GM10847 (cell line): ENCODE data around the gene CNTN1.

Experiments
- POLR2A ChIP-seq: IDR thresholded peaks from 2 replicates; pipeline ENCODE4 v1.6.1; 2011; ENCODE audit not compliant: insufficient read length; ENCODE audit errors: extremely low read depth

The CNTN1 gene

DNA sequence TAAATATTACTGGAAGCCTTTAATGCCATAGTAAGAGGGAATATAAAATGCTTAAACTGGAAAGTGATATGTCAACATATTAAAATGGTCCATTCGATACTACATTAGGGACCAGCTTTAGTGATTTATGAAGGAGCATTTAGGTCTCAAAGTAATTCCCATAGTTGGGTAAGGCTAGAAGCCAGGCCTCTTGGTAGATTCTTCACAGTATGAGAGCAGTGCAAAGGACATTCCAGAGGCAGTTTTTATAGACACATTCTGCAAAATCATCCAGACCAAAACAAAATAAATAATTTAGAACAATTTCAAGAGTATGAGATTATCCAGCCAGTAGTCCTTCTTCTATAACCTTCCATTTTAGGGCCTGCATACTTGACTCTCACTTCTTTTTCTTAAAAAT lies 353.3 kb downstream of the CNTN1 start:
- TF ChIP-seq POLR2A = no peak

DNA sequence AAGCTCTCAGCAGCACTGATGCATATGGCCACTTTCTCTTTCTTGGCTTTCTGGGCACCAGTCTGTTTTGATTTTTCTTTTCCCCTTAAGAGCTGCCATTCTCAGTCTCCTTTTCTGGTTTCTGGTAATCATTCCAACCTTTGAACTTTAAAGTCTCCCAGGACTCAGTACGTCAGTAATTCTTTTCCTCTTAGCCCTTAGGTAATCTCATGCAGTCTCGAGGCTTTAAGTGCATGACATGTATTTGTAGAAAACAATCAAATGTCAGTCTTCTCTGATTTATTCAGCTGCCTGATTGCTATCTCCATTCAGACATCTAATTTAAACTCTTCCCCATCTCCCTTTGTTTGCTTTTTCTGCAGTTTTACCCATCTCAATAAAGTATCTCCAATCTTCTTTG lies 356.8 kb downstream of the CNTN1 start:
- TF ChIP-seq POLR2A = no peak

DNA sequence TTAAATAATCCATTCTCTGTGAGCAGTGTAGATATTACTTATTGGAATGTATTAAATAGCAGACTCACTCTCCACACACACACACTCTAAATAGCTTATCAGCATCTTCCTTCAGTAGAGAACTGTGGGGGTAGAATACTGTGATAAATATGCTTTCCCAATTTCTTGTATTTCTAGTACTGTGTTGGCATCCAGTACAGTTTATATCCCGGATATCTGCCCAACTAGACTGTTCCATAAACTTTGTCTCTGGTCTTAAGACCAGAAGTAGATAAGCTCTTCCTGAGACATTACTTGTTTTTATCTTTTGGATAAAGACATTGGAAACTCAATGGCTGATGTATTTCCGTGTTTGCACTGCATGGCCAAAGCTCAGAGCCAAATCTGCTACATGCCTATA lies 359.7 kb downstream of the CNTN1 start:
- no peak for TF ChIP-seq POLR2A

DNA sequence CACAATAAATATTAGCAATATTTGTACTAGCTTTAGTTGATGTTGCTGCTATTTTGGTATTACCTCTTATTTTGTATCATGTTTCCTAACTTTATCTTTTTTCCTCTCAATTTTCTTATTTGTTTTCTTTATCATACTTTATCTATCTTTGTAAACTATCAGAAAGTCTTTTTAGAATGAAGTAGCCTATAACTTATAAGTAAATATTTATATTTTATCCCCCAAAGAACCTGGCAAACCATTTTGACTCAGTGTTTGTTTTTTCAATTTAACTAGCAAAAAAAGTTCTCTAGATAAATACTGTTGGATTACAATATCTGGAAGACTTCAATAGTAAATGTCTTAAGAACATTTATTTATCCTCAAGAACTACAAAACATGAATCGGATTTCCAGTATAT lies 360.2 kb downstream of the CNTN1 start:
- TF ChIP-seq POLR2A = no peak

DNA sequence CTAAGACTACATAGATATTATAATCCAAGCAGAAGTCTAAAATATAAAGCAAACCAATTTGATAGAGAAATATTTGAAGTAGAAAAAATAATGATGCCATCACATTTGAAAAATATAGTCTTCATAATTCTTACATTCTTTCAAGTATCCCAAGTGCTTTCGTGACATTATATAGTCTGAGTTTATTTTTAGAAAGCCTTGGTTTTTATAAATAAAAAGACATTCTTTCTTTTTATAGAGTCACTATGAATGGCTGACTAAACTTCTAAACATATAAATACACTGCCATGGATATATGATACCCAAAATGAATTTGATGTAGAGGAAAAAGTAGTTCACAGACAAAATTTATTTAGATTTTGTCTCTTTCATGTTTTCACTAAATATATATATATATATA lies 360.8 kb downstream of the CNTN1 start:
- no peak for TF ChIP-seq POLR2A

DNA sequence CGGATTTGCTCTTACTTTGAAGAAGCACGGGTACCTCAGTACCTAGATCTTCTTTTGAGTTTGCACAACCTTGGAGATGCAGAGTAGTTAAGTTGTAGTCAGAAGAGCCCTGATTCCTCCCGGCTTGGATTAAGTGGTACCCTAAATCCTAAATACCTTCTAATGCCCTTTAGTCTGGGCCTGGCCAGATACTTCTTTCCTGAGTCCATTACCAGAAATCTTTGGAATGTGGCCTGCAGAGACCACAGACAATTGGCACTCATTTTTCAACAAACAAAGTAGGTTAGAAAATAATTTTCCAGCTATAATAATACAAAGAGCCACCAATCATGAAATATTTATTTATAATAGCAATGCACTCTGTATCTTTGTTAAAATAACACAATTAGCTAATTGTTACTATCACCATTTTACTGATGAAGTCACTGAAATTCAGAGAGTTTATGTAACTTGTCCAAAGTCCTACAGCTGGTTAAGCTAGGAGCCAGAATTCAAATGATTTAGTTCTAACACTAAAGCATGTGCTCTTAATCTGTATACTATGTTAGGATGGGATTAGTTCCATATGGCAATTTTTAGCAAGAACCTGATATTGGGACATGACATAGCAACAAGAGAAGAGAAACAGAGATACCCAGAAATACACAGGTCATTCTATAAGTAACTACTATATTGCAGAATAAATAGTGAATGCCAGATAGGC lies 363.8 kb downstream of the CNTN1 start:
- TF ChIP-seq POLR2A = no peak

DNA sequence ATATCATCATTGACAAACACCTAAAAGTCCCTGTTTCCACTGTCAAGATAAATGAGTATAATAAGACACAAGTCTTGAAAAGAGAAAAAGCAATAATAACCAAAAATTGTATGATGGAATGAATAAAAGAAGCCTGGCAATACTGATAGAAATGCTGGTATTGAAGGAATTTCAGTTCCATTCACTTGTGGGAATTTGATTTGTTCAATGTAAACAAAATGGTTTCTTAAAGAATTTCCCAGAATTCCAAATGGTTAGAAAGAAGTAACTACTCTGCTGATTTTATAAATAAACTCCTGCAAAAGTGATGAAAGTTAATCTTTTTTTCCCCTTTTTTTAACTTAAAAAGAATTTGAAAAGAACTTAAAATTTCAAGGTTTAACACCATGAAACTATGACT lies 366.0 kb downstream of the CNTN1 start:
- no peak for TF ChIP-seq POLR2A

DNA sequence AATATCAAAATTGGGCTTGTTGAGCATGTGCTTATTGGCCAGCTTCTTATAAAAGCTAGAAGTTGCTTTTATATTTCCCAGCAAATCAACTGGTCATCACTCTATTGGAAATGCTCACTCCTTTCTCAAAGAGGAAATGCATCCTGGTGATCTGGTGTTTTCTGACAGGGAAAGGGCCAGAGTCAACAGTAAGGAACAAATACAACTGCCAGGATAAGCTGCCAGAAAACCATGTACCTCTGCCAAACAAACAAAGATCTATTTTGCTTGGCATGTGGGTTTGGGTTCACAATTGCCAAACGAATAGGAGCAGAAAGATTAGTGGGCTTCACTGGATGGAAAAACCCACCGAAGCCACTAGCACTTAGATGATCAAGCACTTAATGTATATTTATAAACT lies 369.0 kb downstream of the CNTN1 start:
- no peak for TF ChIP-seq POLR2A

DNA sequence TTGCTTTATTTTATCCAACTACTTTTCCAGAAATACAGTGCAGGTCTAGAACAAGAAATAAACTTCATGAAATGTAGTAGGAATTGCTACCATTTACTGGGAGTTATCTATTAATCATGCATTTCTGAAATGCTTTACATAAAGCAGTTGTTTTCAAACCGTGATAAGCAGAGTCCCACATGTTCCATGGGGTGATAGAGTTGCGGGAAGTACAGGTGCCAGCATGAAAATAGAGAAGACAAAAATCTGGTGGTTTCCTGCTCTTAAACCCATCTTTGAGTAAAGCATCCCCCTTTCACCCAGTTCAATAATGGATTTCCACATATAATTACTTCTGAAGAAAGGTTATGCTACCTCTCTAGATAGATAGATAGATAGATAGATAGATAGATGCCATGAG lies 372.2 kb downstream of the CNTN1 start:
- TF ChIP-seq POLR2A = no peak

DNA sequence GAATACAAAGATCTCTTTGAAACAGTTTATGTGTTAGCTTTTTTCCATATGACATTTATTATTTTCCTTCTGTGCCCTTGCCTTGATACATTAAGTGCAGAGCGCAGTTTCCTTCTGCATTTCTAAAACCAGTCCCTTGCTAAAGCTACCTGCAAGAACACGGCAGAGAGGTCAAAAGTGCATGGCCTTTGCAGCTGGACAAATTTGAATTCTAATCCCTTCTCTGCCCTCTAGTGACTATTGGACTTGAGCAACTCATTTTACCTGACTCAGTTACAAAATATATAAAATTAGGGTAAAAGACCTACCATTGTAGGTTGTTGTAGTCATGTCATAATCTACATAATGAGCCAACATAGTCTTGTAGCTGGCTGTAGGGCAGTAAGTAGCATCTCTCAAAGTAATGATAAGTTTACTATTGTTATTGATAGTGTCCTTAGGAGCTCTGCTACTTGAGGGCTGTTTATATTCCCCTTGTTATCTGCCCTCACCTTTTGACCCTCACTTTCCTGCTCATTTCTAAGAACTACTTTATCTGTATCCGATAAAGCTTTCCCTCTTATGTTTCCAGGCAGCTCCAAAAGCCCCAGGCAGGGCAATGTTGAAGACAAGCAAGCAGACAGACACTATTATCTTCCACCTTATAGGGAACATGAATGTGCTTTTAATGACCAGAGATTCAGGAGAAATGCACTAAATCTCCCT lies 375.9 kb downstream of the CNTN1 start:
- no peak for TF ChIP-seq POLR2A

DNA sequence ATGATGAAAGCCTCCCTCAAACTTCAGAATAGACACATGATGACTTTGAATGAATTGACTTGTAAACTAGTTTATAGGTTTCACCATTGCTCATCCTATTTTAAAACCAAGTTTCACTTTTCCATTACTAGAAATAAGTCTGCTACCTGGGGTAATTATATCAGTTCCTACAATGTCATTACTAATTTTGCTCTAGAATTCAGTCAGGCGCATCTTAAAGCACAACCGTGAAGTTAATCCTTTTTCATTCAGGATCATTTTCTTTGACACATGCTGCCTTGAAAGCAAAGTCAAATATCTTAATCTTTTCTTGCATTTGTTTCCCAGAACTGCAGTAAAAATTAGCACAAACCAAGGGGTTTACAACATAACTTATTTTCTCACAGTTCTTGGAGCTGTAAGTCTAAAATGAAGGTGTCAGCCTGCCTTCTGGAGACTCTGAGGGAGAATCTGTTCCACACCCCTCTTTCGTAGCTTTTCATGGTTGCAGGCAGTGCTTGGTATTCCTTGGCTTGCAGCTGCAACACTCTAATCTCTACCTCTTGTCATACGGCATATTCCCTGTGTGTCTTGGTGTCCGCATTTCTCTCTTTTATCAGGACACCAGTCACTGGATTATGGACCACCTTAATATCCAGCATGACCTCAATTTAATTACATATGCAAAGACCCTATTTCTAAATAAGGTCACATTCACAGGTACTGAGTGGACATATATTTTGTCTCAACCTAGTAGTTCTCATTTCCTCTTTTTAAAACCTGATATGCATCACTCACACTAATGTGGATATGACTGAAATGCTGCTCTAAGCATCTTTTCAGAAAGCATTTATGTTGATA lies 381.6 kb downstream of the CNTN1 start:
- no peak for TF ChIP-seq POLR2A

DNA sequence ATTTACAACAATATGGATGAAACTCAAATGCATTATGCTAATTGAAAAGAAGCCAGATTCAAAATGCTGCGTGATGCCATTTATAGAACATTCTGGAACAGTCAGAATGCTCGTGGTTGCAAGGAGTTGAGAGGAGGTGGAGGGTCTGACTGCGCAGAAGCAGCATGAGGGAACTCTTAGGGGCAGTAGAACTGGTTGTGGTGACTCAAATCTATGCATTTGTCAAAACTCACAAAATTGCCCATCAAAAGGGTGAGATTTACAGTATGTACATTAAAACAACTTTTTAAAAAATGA lies 382.2 kb downstream of the CNTN1 start:
- TF ChIP-seq POLR2A = no peak

DNA sequence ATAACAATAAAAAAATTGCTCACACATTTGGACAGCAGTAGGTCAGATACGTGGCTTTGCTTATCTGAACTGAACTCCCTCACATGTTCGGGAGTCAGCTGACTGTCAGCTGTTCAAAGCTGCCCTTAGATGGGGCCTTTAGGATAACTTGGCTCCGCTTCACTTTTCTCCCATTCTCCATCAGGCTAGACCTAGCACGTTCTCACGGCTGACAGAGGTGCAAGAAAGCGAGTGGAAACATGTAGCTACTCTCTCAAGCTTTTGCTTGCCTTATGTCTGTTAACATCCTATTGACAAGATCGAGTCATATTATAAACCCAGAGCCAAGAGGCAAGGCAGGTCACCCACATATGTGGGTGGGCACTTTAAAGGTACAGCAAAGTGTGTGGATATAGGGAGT lies 383.9 kb downstream of the CNTN1 start:
- no peak for TF ChIP-seq POLR2A

DNA sequence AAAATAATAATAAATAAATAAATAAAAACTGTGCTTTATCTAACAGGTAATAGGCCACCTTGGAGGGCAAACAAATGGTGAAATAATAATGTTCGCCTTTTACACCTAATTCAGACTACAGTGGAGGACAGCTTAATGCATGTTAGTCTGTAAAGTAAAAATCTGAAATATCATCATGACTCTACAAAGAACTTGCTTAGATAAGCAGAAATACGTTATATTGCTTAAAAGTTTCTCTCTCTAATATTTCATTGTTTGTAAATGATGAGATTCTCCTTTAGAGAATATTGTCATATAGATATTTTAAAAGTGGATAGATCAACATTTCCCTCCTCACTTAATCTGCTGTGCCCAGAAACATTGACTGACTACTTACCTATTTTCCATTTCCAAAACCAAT lies 397.2 kb downstream of the CNTN1 start:
- no peak for TF ChIP-seq POLR2A

DNA sequence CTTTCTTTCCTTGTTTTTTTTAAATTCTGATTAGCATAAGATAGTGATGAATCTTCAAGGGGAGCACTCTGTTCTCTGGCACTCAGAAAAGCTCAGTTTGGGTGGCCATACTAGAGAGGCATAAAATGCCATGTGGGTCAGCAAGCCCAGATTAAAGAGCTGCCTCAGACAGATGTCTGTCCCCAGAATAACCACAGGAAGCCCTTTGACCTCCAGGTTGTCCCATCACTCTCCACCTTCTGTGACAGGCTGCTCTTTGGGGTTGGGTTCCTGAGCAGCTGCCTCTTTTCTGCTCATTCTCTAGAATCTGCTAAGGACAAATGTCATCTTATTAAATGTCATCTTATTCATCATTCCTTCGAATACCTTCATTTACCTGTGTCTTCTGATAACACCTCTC lies 399.9 kb downstream of the CNTN1 start:
- no peak for TF ChIP-seq POLR2A

DNA sequence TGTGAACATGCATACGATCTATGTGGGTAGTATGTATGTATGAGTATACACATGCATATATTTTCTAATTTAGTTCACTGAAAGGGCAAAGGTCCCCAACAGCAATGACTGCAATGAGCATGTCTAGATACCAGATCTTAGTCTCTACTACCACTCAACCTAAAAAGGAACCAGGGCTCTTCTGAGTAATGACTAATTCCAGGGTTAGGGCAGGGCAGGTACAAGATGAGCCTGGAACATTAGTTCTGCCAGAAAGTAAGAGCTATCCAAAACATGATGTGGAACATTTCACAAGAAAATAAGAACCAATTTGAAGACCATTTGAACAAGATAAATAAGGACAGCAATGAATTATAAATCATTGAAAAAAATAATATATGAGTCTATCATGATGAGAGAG lies 404.6 kb downstream of the CNTN1 start:
- TF ChIP-seq POLR2A = no peak
